ENCODE results near the gene TSHZ1.

DNA sequence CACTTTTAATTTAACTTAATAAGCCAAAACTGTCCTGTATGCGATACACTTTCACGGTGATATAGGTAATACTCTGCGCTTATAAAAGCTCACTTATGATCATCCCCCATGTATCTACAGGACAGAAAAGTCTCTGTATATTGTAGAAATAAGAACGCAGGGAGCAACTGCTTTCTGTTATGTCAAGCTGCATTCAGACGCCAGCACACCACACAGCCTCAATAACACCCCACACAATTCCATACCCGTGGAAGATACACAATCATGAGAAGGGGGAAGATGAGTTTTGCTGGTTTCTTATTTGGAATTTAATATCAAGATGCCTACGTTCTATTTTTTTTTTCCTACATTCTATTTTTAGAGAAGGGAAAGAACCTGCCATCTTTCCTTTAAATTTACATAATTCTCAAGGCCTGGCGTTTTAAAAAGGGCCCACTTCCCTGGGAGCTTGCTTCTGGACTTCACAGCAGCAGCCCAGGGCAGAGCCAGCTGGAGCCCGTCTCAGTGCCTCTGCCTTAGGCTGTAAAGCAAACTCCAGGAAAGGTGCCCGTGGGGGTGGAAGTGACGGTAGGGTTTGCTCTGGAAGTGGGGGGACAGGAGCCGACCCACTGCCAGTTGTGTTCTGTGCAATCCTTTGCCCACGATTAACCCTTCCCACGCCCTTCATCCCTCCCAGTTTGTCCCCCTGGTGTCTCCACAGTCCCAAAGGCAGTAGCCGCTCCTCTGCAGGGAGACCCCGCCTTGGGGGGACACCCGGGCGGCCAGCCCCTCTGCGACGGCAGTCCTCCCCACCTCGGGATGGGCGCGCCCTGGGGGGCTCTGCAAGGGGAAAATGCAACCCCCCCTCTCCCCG, 7.0 kb upstream of the TSHZ1 start:
- no peak for TF ChIP-seq POLR2A (IDR thresholded peaks at IDR 0.05)
- TF ChIP-seq, protein P1, sequence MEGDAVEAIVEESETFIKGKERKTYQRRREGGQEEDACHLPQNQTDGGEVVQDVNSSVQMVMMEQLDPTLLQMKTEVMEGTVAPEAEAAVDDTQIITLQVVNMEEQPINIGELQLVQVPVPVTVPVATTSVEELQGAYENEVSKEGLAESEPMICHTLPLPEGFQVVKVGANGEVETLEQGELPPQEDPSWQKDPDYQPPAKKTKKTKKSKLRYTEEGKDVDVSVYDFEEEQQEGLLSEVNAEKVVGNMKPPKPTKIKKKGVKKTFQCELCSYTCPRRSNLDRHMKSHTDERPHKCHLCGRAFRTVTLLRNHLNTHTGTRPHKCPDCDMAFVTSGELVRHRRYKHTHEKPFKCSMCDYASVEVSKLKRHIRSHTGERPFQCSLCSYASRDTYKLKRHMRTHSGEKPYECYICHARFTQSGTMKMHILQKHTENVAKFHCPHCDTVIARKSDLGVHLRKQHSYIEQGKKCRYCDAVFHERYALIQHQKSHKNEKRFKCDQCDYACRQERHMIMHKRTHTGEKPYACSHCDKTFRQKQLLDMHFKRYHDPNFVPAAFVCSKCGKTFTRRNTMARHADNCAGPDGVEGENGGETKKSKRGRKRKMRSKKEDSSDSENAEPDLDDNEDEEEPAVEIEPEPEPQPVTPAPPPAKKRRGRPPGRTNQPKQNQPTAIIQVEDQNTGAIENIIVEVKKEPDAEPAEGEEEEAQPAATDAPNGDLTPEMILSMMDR (IDR thresholded peaks at IDR 0.05): no peak
